Activated CD4-positive, alpha-beta memory T cell treated with anti-CD3 and anti-CD28 coated beads for 36 hours (primary cell): ENCODE measurements around the gene ARHGEF9. TPM values are rescaled to one million over a fixed set of nuclear protein-coding genes. Genes with fewer than 3 reads are reported as not detected.

Source experiments
- CTCF ChIA-PET: fragments of 350-600 bp; sonication (Branson Sonifier 250); formaldehyde crosslinking; loops from one replicate; lab custom pipeline; 2021; ENCODE audit warnings: antibody characterized with exemption, inconsistent platforms; lab: Charles Lee
- POLR2A ChIA-PET: fragments of 350-600 bp; sonication (Branson Sonifier 250); formaldehyde crosslinking; loops from one replicate; lab custom pipeline; 2021; ENCODE audit warnings: antibody characterized with exemption; lab: Charles Lee
- DNase-seq: peaks from one replicate; pipeline ENCODE4 v3.0.0-alpha.2; 2020
- H3K27ac Mint-ChIP-seq: one replicate; pipeline ENCODE4 v1.8.0; 2021; ENCODE audit warnings: mixed read lengths
- H3K27me3 Mint-ChIP-seq: one replicate; pipeline ENCODE4 v1.8.0; 2021; ENCODE audit warnings: mixed read lengths
- H3K36me3 Mint-ChIP-seq: one replicate; pipeline ENCODE4 v1.8.0; 2021; ENCODE audit warnings: mixed read lengths
- H3K4me1 Mint-ChIP-seq: one replicate; pipeline ENCODE4 v1.8.0; 2021; ENCODE audit warnings: low read depth, mixed read lengths
- H3K4me3 Mint-ChIP-seq: one replicate; pipeline ENCODE4 v1.8.0; 2021; ENCODE audit warnings: mild to moderate bottlenecking, mixed read lengths
- H3K9me3 Mint-ChIP-seq: one replicate; pipeline ENCODE4 v1.8.0; 2021; ENCODE audit warnings: mixed read lengths
- intact Hi-C: fragments of 100-400 bp; cut with micrococcal nuclease; formaldehyde crosslinking; loops from one replicate; pipeline ENCODE4 v1.15.1; 2023
- total RNA-seq, 2 experiments: library from RNA; stranded (reverse); gene quantifications; one replicate each; pipeline ENCODE4 v1.2.3, GENCODE V29; 2021

ARHGEF9 gene
- total RNA-seq, 2 experiments from 2014 or later: 17.2 to 17.7 TPM

- Mint-ChIP-seq H3K27me3 (no peaks in the 10 kb centered on the region), H3K36me3 (peaks cover 4% of the 10 kb centered on the region), H3K4me1 (no peaks in the 10 kb centered on the region), H3K27ac (no peak overlapping the region), H3K4me3 (no peak overlapping the region), H3K9me3 (peaks cover 7% of the 10 kb centered on the region)
- ChIA-PET CTCF (no interaction called here), POLR2A (no interaction called here)
- intact Hi-C loops: no loop called here
- no peak for DNase-seq
Observed at GRCh38 chrX:63764946-63765345, 20.1 kb downstream of the ARHGEF9 start.

- Mint-ChIP-seq H3K27me3 (no peaks in the 10 kb centered on the region), H3K9me3 (no peaks in the 10 kb centered on the region), H3K4me3 (no peak overlapping the region), H3K4me1 (peaks cover 5% of the 10 kb centered on the region), H3K27ac (no peak overlapping the region), H3K36me3 (no peaks in the 10 kb centered on the region)
- intact Hi-C loops: no loop called here
- ChIA-PET CTCF (interaction anchor here (0.7 to 1.0 kb wide), 3 partner anchors 9 to 74 kb away, joined by 3 to 4 read pairs (median 3); no protein-coding TSS in a partner anchor), POLR2A (no interaction called here)
- DNase-seq: no peak
Observed at GRCh38 chrX:63761639-63762038, 23.4 kb downstream of the ARHGEF9 start.

GRCh38 chrX:63758011-63758410, 27.0 kb downstream of the ARHGEF9 start:
- intact Hi-C loops: loop anchor here (10.0 kb wide), 1 partner anchor 403 kb away; the partner anchor contains the start of gene SPIN4
- H3K9me3 Mint-ChIP-seq: no peaks in the 10 kb centered on the region
- ChIA-PET POLR2A (interaction anchor here (0.6 kb wide), 1 partner anchor 369 kb away, joined by 4 read pairs; no protein-coding TSS in a partner anchor), CTCF (no interaction called here)
- no peak for DNase-seq
- H3K4me3 Mint-ChIP-seq: no peak overlapping the region
- H3K36me3 Mint-ChIP-seq: no peaks in the 10 kb centered on the region
- H3K27ac Mint-ChIP-seq: no peak overlapping the region
- peaks cover 25% of the 10 kb centered on the region for H3K4me1 Mint-ChIP-seq
- H3K27me3 Mint-ChIP-seq: no peaks in the 10 kb centered on the region

- intact Hi-C loops: loop anchor here (10.0 kb wide), 1 partner anchor 401 kb away; the partner anchor contains the start of gene SPIN4
- no peaks in the 10 kb centered on the region for H3K27me3 Mint-ChIP-seq
- H3K9me3 Mint-ChIP-seq: no peaks in the 10 kb centered on the region
- peak overlapping the region; percentile 95 for H3K4me3 Mint-ChIP-seq
- peaks cover 33% of the 10 kb centered on the region for H3K4me1 Mint-ChIP-seq
- no peaks in the 10 kb centered on the region for H3K36me3 Mint-ChIP-seq
- POLR2A ChIA-PET: interaction anchor here (0.7 to 3.1 kb wide), 2 partner anchors 9 to 1311 kb away, joined by 3 to 14 read pairs; no protein-coding TSS in a partner anchor
- no peak for DNase-seq
- H3K27ac Mint-ChIP-seq: peak overlapping the region; percentile 13
- CTCF ChIA-PET: no interaction called here
Observed at GRCh38 chrX:63755892-63756291, 29.1 kb downstream of the ARHGEF9 start.

- peak overlapping the region; percentile 95 for H3K4me3 Mint-ChIP-seq
- H3K36me3 Mint-ChIP-seq: no peaks in the 10 kb centered on the region
- peak; percentile 92 for DNase-seq
- intact Hi-C loops: loop anchor here (1.0 to 10.0 kb wide), 2 partner anchors 9 to 400 kb away; partner anchors contain the start of gene SPIN4
- peaks cover 33% of the 10 kb centered on the region for H3K4me1 Mint-ChIP-seq
- H3K27ac Mint-ChIP-seq: peak overlapping the region; percentile 96
- no peaks in the 10 kb centered on the region for H3K9me3 Mint-ChIP-seq
- H3K27me3 Mint-ChIP-seq: no peaks in the 10 kb centered on the region
- CTCF ChIA-PET: interaction anchor here (0.6 kb wide), 1 partner anchor 441 kb away, joined by 3 read pairs; no protein-coding TSS in a partner anchor
- POLR2A ChIA-PET: interaction anchor here (1.0 to 3.1 kb wide), 3 partner anchors 9 to 15 kb away, joined by 3 to 14 read pairs (median 7); no protein-coding TSS in a partner anchor
Observed at GRCh38 chrX:63754860-63755579, 30.0 kb downstream of the ARHGEF9 start.

- Mint-ChIP-seq H3K9me3 (no peaks in the 10 kb centered on the region), H3K36me3 (no peaks in the 10 kb centered on the region), H3K4me3 (peak overlapping the region; percentile 95), H3K27me3 (no peaks in the 10 kb centered on the region), H3K4me1 (peaks cover 33% of the 10 kb centered on the region), H3K27ac (peak overlapping the region; percentile 96)
- intact Hi-C loops: loop anchor here (1.0 to 10.0 kb wide), 2 partner anchors 8 to 399 kb away; partner anchors contain the start of gene SPIN4
- peak; percentile 43 for DNase-seq
- ChIA-PET CTCF (interaction anchor here (0.6 kb wide), 1 partner anchor 441 kb away, joined by 3 read pairs; no protein-coding TSS in a partner anchor), POLR2A (interaction anchor here (1.0 to 3.1 kb wide), 3 partner anchors 8 to 14 kb away, joined by 3 to 14 read pairs (median 7); no protein-coding TSS in a partner anchor)
Observed at GRCh38 chrX:63754136-63754859, 30.7 kb downstream of the ARHGEF9 start.

DNA sequence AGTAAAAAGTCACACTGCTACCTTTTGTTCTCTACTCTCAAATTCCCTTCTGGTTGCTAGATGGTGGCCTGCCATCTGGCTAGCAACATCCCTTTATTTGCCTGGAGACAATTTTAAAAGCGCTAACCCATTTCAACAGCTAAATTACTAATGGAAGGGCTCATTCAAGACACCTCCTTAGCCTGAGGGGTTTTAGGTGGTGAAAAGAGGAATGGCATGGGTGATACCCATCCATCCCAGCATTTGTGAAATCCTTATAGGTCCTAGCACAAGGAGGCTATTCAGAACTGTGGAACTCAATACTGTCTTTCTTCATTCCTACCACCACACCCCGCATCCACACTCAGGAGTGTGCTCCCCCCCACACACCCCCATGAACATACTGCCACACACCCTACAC, 33.5 kb downstream of the ARHGEF9 start:
- H3K4me1 Mint-ChIP-seq: peaks cover 35% of the 10 kb centered on the region
- intact Hi-C loops: loop anchor here (10.0 kb wide), 1 partner anchor 397 kb away; the partner anchor contains the start of gene SPIN4
- H3K9me3 Mint-ChIP-seq: no peaks in the 10 kb centered on the region
- ChIA-PET CTCF (interaction anchor here (1.2 kb wide), 1 partner anchor 12 kb away, joined by 3 read pairs; no protein-coding TSS in a partner anchor), POLR2A (no interaction called here)
- no peaks in the 10 kb centered on the region for H3K36me3 Mint-ChIP-seq
- no peak overlapping the region for H3K27ac Mint-ChIP-seq
- no peak overlapping the region for H3K4me3 Mint-ChIP-seq
- DNase-seq: no peak
- no peaks in the 10 kb centered on the region for H3K27me3 Mint-ChIP-seq

DNA sequence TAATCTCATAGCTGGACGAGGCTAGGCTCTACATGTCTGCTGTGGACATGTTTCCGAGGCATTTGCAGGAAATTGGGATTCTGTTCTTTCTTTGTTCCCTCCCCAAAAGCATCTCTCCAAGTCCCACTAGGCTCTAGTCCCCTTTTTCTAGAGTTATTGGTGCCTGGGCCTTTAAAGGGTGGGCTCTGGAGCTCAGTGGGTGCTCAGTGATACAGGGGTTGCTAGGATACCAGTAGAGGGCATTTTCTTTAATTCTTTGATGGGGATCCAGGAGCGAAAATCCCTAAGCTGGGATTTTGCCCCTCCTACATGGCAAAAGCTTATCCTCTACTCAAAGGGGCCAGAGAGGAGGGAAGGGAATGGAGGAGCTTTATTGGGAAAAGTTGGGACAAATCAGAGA, 34.2 kb downstream of the ARHGEF9 start:
- H3K27ac Mint-ChIP-seq: no peak overlapping the region

GRCh38 chrX:63747331-63747730, 37.7 kb downstream of the ARHGEF9 start:
- no peaks in the 10 kb centered on the region for H3K27me3 Mint-ChIP-seq
- no peaks in the 10 kb centered on the region for H3K36me3 Mint-ChIP-seq
- DNase-seq: no peak
- POLR2A ChIA-PET: interaction anchor here (2.7 kb wide), 1 partner anchor 8 kb away, joined by 14 read pairs; a partner anchor contains a TSS
- H3K4me1 Mint-ChIP-seq: peaks cover 20% of the 10 kb centered on the region
- CTCF ChIA-PET: no interaction called here
- no peak overlapping the region for H3K27ac Mint-ChIP-seq
- H3K9me3 Mint-ChIP-seq: no peaks in the 10 kb centered on the region
- no peak overlapping the region for H3K4me3 Mint-ChIP-seq
- intact Hi-C loops: loop anchor here (5.0 kb wide), 1 partner anchor 185 kb away; no protein-coding TSS in a partner anchor

More for the DNA sequence above, 34.2 kb downstream of the ARHGEF9 start:
- no peak for DNase-seq
- no peak overlapping the region for H3K4me3 Mint-ChIP-seq
- H3K27me3 Mint-ChIP-seq: no peaks in the 10 kb centered on the region
- intact Hi-C loops: loop anchor here (10.0 kb wide), 1 partner anchor 396 kb away; the partner anchor contains the start of gene SPIN4
- H3K36me3 Mint-ChIP-seq: no peaks in the 10 kb centered on the region
- ChIA-PET CTCF (interaction anchor here (1.2 kb wide), 1 partner anchor 11 kb away, joined by 3 read pairs; no protein-coding TSS in a partner anchor), POLR2A (no interaction called here)
- peaks cover 35% of the 10 kb centered on the region for H3K4me1 Mint-ChIP-seq
- H3K9me3 Mint-ChIP-seq: no peaks in the 10 kb centered on the region

- Mint-ChIP-seq H3K9me3 (no peaks in the 10 kb centered on the region), H3K27ac (no peak overlapping the region), H3K36me3 (no peaks in the 10 kb centered on the region), H3K27me3 (no peaks in the 10 kb centered on the region), H3K4me3 (no peak overlapping the region), H3K4me1 (peaks cover 18% of the 10 kb centered on the region)
- ChIA-PET CTCF (no interaction called here), POLR2A (interaction anchor here (2.7 kb wide), 1 partner anchor 8 kb away, joined by 14 read pairs; a partner anchor contains a TSS)
- no peak for DNase-seq
- intact Hi-C loops: loop anchor here (1.0 to 5.0 kb wide), 2 partner anchors 8 to 184 kb away; a partner anchor contains a TSS
Observed at GRCh38 chrX:63746715-63747114, 38.3 kb downstream of the ARHGEF9 start.

- no peaks in the 10 kb centered on the region for H3K9me3 Mint-ChIP-seq
- ChIA-PET CTCF (no interaction called here), POLR2A (interaction anchor here (2.7 kb wide), 1 partner anchor 9 kb away, joined by 14 read pairs; a partner anchor contains a TSS)
- intact Hi-C loops: loop anchor here (1.0 to 5.0 kb wide), 2 partner anchors 8 to 184 kb away; a partner anchor contains a TSS
- peak overlapping the region; percentile 81 for H3K27ac Mint-ChIP-seq
- H3K27me3 Mint-ChIP-seq: no peaks in the 10 kb centered on the region
- no peaks in the 10 kb centered on the region for H3K36me3 Mint-ChIP-seq
- no peak overlapping the region for H3K4me3 Mint-ChIP-seq
- peak; percentile 48 for DNase-seq
- peaks cover 18% of the 10 kb centered on the region for H3K4me1 Mint-ChIP-seq
Observed at GRCh38 chrX:63746278-63746677, 38.7 kb downstream of the ARHGEF9 start.
